Fibroblast of peridontal ligament (primary cell): ENCODE results near the gene RDM1.
"Not testable (repeated sequence)": the region's sequence is repeated elsewhere in the genome, so short reads cannot be mapped to it uniquely, and the experiment has no call there.

Source experiments
- DNase-seq: peaks from one replicate; pipeline ENCODE4 v3.0.0-alpha.2; 2010; ENCODE audit errors: extremely low read depth

RDM1 gene

GRCh38 chr17:35930211-35931065, at the start of gene RDM1:
Gene RDM1 (minus strand): TSS chr17:35930773. CDS start chr17:35930727, 46 bp downstream.
- peak; percentile 44 for DNase-seq

DNA sequence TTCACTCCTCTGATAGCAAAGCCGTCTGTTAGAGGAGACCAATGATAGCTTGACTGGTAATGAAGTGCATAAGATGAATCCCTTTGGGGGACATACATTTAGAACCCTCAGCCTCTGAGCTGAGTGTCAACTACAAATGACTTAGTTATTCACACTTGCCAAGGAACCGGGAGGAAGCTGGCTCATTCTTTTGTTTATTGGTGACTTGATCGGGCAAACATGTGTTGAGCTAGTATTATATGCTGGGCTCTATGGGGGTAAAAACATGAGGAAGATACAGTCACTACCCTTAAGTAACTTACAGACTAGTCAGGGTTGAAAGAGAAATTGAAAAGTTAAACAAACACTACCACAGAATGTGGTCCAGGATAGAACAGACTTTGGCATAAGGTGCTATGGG, 47.8 kb upstream of the RDM1 start:
- no peak for DNase-seq

DNA sequence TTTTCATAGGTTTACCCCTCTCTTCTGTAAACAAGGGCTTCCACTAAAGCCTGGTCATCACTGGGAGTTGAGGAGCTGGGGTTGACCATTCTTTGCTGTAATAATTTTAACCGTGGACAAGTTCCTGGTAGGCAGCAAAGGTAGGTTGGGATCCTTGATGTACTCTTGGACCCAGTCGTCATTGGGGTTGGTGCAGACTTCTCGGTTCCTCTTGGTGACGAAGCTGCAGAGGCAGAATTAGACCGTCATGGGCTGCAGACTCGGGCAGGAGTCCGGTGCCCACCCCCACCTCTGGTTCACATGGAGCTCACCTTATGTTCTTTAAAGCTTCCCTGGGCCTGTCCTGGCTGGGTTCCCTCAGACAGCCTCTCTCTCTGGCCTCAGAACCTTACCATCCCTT, 46.9 kb upstream of the RDM1 start:
- DNase-seq = no peak

DNA sequence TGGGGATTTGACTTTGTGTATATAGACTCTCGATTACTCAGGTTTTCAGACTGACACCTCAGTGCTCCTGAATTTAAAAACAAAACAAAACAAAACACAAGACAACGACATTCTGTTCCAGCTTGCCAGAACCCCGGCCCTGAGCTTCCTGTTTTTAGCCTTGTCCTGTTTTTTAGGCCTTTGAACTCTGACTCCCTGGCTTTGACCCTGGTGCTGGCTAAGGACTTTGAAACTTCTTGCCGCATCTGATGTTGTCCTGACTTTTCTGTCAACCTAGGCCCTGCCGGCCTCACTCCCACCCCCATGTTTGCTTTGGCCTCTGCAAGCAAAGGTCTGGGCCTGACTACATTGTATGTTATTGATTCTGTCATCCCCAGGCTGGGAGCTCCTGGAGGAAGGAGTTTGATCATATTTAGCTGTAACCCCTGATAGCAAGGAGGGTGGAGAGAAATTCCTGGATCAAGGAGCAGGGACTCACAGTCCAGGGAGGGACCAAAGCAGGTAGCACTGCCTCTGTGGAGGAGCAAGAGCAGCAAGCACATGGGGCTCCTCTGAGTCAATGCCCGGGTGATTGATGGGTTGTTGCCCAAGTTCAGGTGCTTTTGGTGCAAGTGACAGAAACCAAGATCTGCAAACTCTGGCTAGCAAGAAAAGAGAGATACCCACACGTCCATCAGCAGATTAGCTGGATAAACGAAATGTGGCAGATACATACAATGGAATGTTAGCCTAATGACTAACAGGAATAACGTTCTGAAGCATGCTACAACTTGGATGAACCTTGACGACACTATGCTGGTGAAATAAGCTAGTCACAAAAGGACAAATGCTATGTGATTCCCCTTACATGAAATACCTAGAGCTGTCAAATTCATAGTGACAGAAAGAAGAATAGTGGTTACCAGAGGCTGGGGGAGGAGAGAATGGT, 43.0 kb upstream of the RDM1 start:
- no peak for DNase-seq

- DNase-seq = no peak
Measured at GRCh38 chr17:35972945-35973332, 42.4 kb upstream of the RDM1 start.

DNA sequence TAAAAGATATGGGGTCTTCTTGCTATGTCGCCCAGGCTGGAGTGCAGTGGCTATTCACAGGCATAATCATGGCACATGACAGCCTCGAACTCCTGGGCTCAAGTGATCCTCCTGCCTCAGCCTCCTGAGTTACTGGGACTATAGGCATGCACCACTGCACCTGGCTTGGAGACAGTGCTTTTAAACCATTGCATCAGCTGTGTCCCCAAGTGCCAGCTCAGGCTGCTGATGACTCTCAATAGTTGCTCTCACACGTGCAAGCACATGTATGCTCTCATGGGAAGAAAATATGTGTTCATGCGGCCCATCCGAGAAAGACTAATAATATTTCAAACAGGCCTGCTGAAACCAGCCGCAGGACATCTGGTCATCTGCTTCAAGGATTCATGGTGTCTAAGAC, 42.0 kb upstream of the RDM1 start:
- no peak for DNase-seq

- DNase-seq = no peak
Measured at GRCh38 chr17:35972066-35972465, 41.5 kb upstream of the RDM1 start.

GRCh38 chr17:35969558-35970380, 39.2 kb upstream of the RDM1 start:
- peak; percentile 86 for DNase-seq

- DNase-seq = no peak
Measured at GRCh38 chr17:35968520-35969054, 38.0 kb upstream of the RDM1 start.

DNA sequence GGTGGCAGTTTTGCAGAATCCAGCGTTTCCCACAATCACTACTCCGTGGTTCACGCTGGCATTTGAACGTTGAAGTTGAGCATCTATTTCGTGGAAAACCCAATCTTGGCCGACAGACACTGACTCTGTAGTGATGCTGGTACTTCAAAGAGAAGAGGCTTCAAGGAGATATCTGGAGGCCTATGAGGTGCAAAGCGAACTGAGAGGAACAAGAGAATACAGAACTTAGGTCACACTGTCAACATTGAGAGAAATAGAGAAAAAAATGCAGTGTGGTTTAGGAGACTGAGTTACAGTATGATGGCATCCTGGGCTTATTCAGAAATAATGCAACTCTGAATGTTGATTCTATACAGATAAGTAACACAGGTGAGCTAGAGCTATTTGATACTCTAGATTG, 34.7 kb upstream of the RDM1 start:
- no peak for DNase-seq

DNA sequence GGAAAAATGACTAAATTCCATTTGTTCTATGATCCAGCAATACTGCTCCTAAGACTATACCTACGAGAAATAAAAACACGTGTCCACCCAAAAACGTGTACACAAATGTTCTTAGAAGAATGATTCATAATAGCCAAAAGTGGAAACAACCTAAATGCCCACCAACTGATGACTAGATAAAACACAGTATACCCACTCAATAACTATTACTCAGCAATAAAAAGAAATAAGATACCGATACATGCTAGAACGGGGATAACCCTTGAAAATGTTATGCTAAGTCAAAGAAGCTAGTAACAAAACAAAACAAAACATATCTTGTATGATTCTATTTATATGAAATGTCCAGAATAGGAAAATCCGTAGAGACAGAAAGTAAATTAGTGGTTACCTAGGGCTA, 33.1 kb upstream of the RDM1 start:
- DNase-seq = no peak

DNA sequence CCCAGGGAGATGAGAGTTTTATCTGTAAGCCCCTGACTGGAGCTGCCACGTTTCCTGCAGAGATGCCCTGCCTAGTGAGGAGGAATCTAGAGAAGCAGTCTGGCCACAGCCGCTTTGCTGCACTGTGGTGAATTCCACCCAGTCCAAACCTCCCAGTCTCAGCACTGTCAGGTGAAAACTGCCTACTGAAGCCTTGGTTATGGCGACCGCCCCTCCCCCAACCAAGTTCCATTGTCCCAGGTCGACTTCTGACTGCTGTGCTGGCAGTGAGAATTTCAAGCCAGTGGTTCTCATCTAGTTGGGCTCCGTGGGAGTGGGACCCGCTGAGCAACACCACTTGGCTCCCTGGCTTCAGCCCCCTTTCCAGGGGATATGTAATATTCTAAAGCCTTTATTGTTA, 23.1 kb upstream of the RDM1 start:
- no peak for DNase-seq

DNA sequence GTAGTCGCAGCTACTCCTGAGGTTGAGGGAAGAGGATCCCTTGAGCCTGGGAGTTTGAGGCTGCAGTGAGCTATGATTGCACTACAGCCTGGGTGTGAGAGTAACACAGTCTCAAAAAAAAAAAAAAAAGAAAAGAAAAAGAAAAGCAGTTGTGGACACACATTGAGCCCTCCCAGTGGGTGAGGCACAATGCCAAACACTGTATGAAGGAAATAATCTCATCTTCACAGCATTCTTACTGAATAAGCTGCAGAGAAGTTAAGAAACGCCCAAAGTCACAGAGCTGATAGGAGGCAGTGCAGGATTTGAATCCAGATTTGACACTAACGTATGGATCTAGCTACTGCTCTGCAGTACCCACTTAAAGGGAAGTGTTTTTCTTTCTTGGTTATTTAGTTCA, 18.8 kb upstream of the RDM1 start:
- DNase-seq = no peak

DNA sequence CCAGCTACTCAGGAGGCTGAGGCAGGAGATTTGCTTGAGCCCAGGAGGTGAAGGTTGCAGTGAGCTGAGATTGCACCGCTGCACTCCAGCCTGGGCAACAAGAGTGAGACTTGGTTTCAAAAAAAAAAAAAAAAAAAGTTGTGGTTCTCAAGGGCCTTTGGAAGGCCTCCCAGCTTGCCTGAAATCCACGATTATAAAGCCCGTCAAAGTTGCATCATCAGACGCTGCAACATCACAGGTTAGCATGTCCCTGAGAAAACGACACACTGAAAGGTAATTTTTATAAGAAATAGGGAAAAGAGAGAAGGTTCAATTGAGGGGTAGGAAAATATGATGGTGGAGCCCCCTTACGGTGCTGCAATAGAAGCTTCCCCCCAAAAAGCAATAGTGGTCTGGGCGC, 17.5 kb upstream of the RDM1 start:
- DNase-seq = no peak

- peak; percentile 35 for DNase-seq
Measured at GRCh38 chr17:35947156-35947585, 16.6 kb upstream of the RDM1 start.

DNA sequence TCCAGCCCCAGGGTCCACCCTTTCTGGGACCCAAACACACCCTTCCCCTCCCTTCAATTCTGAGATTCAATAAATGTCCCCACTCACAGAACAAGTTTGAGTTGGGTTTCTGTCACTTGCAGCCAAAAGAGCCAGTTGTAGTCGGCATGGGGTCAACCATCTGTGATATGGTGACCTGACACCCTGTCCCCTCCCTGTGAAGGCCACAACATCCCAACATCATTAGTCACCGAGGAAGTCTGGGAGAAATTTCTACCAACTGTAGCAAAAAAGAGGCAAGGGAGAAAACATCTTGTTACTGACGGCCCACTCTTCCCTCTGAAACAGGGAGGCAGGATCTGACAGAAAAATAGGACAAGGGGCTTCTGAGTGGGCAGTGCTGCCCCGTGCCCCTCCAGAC, 13.6 kb upstream of the RDM1 start:
- DNase-seq = no peak

DNA sequence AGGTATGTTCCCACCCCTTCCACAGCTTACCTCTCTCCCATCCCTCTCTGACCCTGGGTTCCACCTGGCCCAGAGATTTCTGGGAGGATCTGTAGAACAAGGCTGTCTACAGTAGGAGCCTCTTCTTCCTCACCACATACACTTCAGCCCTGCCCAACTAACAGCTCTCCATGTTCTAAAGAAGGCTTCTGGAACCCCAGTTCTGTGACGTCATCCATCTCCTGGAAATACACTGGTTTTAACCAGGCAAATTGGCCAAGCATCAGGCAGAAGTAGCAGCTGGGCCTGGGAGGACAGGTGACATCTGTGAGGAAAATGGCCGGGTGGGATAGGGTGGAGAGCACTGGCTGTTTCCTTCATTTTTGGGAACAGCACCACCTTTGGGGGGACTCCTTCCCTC, 13.0 kb upstream of the RDM1 start, which contains the start of gene LYZL6:
TSS of gene LYZL6 (minus strand) at position 177 of the 400 bp plus-strand sequence. CDS start 4,357 bp downstream, outside the sequence.
- no peak for DNase-seq

DNA sequence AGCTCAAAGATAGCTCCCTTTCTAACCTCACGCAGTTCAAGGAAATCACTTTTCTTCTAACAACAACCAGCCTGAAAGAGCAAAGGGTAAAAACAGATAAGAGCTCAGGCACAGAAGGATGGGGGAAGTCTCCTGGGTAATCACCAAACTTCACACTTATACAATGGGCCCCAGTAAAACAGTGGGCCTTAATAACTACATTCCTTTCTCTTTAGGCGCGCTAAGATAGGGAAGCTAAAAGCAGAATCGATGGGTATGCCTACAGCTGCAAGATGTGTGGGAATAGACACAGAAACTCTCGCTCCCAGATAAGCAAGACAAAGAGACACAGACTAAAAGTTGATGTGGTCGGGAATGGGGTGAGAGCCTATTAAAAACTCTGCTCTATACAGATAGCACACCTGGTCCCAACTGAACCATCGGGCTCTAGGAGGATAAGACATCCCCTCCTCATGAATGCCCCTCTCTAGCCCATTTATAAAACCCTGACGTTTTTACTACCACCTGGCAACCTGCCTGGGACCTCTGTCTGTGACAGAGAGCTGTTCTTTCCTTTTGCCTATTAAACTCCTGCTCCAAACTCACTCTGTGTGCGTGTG, 12.1 kb upstream of the RDM1 start:
- no peak for DNase-seq

DNA sequence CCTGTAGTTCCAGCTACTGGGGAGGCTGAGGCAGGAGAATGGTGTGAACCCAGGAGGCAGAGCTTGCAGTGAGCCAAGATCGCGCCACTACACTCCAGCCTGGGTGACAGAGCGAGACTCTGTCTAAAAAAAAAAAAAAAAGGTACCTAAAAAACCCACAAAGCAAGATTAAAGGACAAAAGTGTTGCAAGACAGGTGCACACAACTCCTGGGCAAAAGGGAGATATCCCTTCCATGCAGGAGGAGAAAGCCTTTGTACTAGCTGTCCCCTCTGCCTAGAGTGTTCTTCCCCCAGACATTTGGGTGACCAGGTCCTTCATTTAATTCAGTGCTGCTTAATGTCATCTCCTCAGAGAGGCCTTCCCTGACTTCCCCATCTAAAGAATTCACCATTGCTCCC, 7.9 kb upstream of the RDM1 start:
- DNase-seq = not testable (repeated sequence)

- DNase-seq = no peak
Measured at GRCh38 chr17:35936063-35936462, 5.5 kb upstream of the RDM1 start.

DNA sequence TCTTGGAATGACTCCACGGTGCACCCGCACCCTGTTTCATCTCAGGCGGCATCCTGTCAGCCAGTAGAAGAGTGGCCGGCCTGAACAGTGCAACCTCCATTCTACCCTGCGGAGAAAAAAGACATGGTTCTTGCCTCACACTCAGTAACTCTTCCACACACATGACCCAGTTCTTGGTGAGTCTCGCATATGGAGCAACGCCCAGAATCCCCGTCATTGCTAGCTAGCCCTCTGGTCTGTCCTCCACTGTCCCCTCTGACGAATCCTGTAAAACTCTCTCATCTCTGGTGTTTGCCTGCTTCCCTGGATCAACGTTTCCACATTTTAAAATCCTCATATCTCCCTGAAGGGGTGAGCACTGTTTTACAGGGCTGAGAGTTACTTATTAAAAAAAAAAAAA, 4.2 kb upstream of the RDM1 start:
- no peak for DNase-seq
